RWPE2 (cell line): ENCODE data around the gene HS6ST1.
A peak's percentile ranks its signal among the peaks of the same experiment; 100 is the strongest.
"Not testable (repeated sequence)": the region's sequence is repeated elsewhere in the genome, so short reads cannot be mapped to it uniquely, and the experiment has no call there.

Experiments used
- ATAC-seq: fragments of 200-7000 bp; cut with Tn5 transposase; 3 replicates; pipeline ENCODE4 v1.9.1; 2021; ENCODE audit warnings: low read depth
- DNase-seq: peaks from one replicate; pipeline ENCODE4 v3.0.0-alpha.2; 2020; ENCODE audit warnings: low spot score
- H3K27ac ChIP-seq: fragments of 450-650 bp; 2 replicates; pipeline ENCODE4 v1.5.1; 2017; ENCODE audit warnings: mild to moderate bottlenecking; ENCODE audit not compliant: poor library complexity, severe bottlenecking
- H3K27me3 ChIP-seq: fragments of 250-450 bp; sonication (Bioruptor Pico); 2 replicates; pipeline ENCODE4 v1.5.1; 2021; ENCODE audit warnings: mild to moderate bottlenecking, moderate library complexity; ENCODE audit not compliant: insufficient read depth, poor library complexity, severe bottlenecking
- H3K36me3 ChIP-seq: fragments of 250-450 bp; sonication (Bioruptor Pico); 2 replicates; pipeline ENCODE4 v1.5.1; 2020; ENCODE audit warnings: low read depth, mild to moderate bottlenecking, moderate library complexity
- H3K4me1 ChIP-seq: fragments of 250-450 bp; sonication (Bioruptor Pico); 2 replicates; pipeline ENCODE4 v1.5.1; 2021; ENCODE audit warnings: mild to moderate bottlenecking, moderate library complexity; ENCODE audit not compliant: insufficient read depth, poor library complexity, severe bottlenecking
- H3K4me3 ChIP-seq: fragments of 250-450 bp; sonication (Bioruptor Pico); 2 replicates; pipeline ENCODE4 v1.5.1; 2021; ENCODE audit warnings: mild to moderate bottlenecking, moderate library complexity; ENCODE audit not compliant: severe bottlenecking
- H3K9me3 ChIP-seq: fragments of 250-450 bp; sonication (Bioruptor Pico); 2 replicates; pipeline ENCODE4 v1.5.1; 2021; ENCODE audit warnings: mild to moderate bottlenecking, moderate library complexity; ENCODE audit not compliant: severe bottlenecking
- TF ChIP-seq, protein P1 (sequence below): fragments of 450-650 bp; IDR thresholded peaks from one replicate; pipeline ENCODE4 v1.5.1; 2017; ENCODE audit warnings: mild to moderate bottlenecking, moderate library complexity; ENCODE audit not compliant: poor library complexity, severe bottlenecking

Gene HS6ST1

DNA sequence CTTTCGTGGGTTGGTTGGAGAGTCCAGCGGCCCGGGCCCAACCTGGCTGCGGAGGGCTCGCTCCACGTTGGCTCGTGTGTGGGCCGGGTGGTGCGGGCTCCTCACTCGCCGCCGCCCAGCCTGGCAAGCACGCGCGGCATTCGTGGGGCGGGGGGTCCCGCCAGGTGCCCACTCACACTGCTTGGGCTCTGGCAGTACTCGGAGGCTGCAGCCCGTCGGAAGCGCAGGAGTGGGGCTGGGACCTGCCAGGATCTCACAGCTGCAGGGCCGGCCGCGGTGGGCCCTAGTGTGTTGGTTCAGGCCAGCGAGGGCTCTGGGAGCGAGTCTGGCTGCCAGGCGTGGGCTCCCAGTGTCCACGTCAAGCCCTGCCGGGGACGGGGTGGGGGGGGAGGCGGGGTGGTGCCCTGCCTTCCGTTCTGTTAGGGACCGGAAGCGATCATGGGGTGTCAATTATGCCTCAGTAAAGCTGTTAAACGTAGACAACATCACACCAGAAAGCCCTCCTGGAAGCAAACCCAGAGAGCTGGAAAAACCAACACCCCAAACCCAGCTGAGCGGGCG is 1.0 kb upstream of the HS6ST1 start:
- Histone ChIP-seq H3K27me3 (no peaks in the 10 kb centered on the region), H3K4me1 (no peaks in the 10 kb centered on the region), H3K36me3 (peaks cover 4% of the 10 kb centered on the region; the same call in 1 of the 2 replicates), H3K4me3 (no peak overlapping the region), H3K27ac (no peak overlapping the region), H3K9me3 (no peaks in the 10 kb centered on the region)
- peak; percentile 62 for DNase-seq
- TF ChIP-seq, protein P1, sequence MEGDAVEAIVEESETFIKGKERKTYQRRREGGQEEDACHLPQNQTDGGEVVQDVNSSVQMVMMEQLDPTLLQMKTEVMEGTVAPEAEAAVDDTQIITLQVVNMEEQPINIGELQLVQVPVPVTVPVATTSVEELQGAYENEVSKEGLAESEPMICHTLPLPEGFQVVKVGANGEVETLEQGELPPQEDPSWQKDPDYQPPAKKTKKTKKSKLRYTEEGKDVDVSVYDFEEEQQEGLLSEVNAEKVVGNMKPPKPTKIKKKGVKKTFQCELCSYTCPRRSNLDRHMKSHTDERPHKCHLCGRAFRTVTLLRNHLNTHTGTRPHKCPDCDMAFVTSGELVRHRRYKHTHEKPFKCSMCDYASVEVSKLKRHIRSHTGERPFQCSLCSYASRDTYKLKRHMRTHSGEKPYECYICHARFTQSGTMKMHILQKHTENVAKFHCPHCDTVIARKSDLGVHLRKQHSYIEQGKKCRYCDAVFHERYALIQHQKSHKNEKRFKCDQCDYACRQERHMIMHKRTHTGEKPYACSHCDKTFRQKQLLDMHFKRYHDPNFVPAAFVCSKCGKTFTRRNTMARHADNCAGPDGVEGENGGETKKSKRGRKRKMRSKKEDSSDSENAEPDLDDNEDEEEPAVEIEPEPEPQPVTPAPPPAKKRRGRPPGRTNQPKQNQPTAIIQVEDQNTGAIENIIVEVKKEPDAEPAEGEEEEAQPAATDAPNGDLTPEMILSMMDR: no peak
- ATAC-seq: no peak

DNA sequence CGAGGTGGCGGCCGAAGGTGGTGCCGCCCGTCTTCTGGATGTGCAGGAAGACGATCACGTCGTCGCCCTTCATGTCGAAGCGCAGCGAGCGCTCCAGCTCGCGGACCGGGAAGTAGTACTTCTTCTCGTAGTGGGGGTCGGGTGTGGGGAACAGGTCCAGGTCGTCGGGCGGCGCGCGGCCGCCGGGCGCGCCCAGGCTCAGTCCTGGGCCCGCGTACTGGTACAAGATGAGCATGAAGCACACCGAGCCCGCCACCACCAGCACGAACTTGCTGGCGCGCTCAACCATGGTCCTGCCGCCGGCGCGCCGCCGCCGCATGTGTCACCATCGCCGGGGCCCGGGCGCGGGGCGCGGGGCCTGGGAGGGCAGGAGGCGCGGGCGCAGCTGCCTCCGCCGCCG is 423 bp downstream of the HS6ST1 start:
- not testable (repeated sequence) for H3K4me1 ChIP-seq, ATAC-seq, H3K27ac ChIP-seq

GRCh38 chr2:128317899-128318225 is 806 bp downstream of the HS6ST1 start:
- peak overlapping the region; percentile 76 for H3K4me3 ChIP-seq
- H3K36me3 ChIP-seq, H3K4me1 ChIP-seq, H3K27ac ChIP-seq, H3K27me3 ChIP-seq, H3K9me3 ChIP-seq, DNase-seq: not testable (repeated sequence)
- ATAC-seq: peak; percentile 6; the same call in 2 of the 3 replicates

More for the DNA sequence above, 423 bp downstream of the HS6ST1 start:
- H3K4me3 ChIP-seq: peak overlapping the region; percentile 76
- DNase-seq, H3K27me3 ChIP-seq, H3K36me3 ChIP-seq, H3K9me3 ChIP-seq: not testable (repeated sequence)

GRCh38 chr2:128317181-128317898 is 1.3 kb downstream of the HS6ST1 start:
- ATAC-seq (peak; percentile 2; the same call in 2 of the 3 replicates), DNase-seq (no peak)
- no peak overlapping the region for H3K27ac ChIP-seq
- H3K36me3 ChIP-seq: peaks cover 4% of the 10 kb centered on the region; the same call in 1 of the 2 replicates
- H3K9me3 ChIP-seq: no peaks in the 10 kb centered on the region
- H3K4me3 ChIP-seq: peak overlapping the region; percentile 76
- TF ChIP-seq, protein P1: no peak
- H3K4me1 ChIP-seq: no peaks in the 10 kb centered on the region
- H3K27me3 ChIP-seq: no peaks in the 10 kb centered on the region

GRCh38 chr2:128316777-128317180 is 1.9 kb downstream of the HS6ST1 start:
- TF ChIP-seq, protein P1: no peak
- no peaks in the 10 kb centered on the region for H3K9me3 ChIP-seq
- H3K36me3 ChIP-seq: peaks cover 4% of the 10 kb centered on the region; the same call in 1 of the 2 replicates
- no peak overlapping the region for H3K27ac ChIP-seq
- no peaks in the 10 kb centered on the region for H3K4me1 ChIP-seq
- H3K27me3 ChIP-seq: no peaks in the 10 kb centered on the region
- ATAC-seq (no peak), DNase-seq (no peak)
- H3K4me3 ChIP-seq: peak overlapping the region; percentile 76
